ENCODE measurements around the gene SLC38A5. TPM values are rescaled to one million over a fixed set of nuclear protein-coding genes. Genes with fewer than 3 reads are reported as not detected.

SLC38A5 gene
- total and polyA plus RNA-seq, 2 of the 13 experiments (the other 11 are each of a cell fraction or from before 2014, with no cell fraction given), result 46.1 to 73.4 TPM

GRCh38 chrX:48511560-48511959 is 41.5 kb upstream of the SLC38A5 start:
- no peaks in the 10 kb centered on the region for H3K4me1 ChIP-seq (ENCODE audit: insufficient read depth, low read length)
- H3K79me2 ChIP-seq (ENCODE audit: insufficient read depth, low read length), result no peaks in the 10 kb centered on the region
- H3K4me3 ChIP-seq (replicated peaks in 1 of 3; ENCODE audit: insufficient read depth in 1 of 3, low read depth in 2 of 3, low read length in 3 of 3), result no peak overlapping the region
- intact Hi-C loops (cut with micrococcal nuclease; ENCODE audit: unreplicated experiment) (no loop called here), in situ Hi-C loops (cut with HindIII; ENCODE audit: extremely low pct_ligation_motif_present, low pct_unique_long_range_greater_than_20kb) (no loop called here)
- ChIA-PET CTCF (ENCODE audit: low intra/inter-chr PET ratio, low total read pairs) (interaction anchor here (1.8 kb wide), 1 partner anchor 429 kb away, joined by 6 read pairs; no protein-coding TSS in a partner anchor), POLR2A (no interaction called here)
- no peaks in the 10 kb centered on the region for H3K36me3 ChIP-seq (replicated peaks in 1 of 2; ENCODE audit: control insufficient read depth in 1 of 2, insufficient read depth in 2 of 2, low read length in 2 of 2)
- H3K9me3 ChIP-seq (ENCODE audit: low read length), result no peaks in the 10 kb centered on the region
- ATAC-seq (peak; percentile 61), FAIRE-seq (peak; percentile 85), DNase-seq (ENCODE audit: low spot score) (no peak)
- H2AFZ ChIP-seq (ENCODE audit: low read length), result no peak overlapping the region
- H3K27ac ChIP-seq (ENCODE audit: extremely low read length, insufficient read depth, low read length), result no peak overlapping the region
- 50% methylated on average over 1 of the region's 4 CpGs for WGBS (ENCODE audit: low lambda C conversion rate)
- no peak overlapping the region for H3K4me2 ChIP-seq (ENCODE audit: low read depth, low read length)
- peak; percentile 61 for TF ChIP-seq SMC3 (IDR thresholded peaks at IDR 0.05; ENCODE audit: low read length)
- peak; percentile 53 for TF ChIP-seq CTCF (CRISPR knock-in tag; IDR thresholded peaks at IDR 0.05)
- no peak for TF ChIP-seq POLR2AphosphoS5 (IDR thresholded peaks at IDR 0.05; ENCODE audit: low read depth, low read length)
- peak; percentile 54 for TF ChIP-seq STAG1 (CRISPR knock-in tag; IDR thresholded peaks at IDR 0.05)
- H3K27me3 ChIP-seq (ENCODE audit: control insufficient read depth in 1 of 2, insufficient read depth in 2 of 2, low read length in 2 of 2), result no peaks in the 10 kb centered on the region
- H4K20me1 ChIP-seq (ENCODE audit: insufficient read depth, low read length), result no peaks in the 10 kb centered on the region
- no TSS peak for BruUV-seq (replicated peaks)
- no peak overlapping the region for H3K9ac ChIP-seq (ENCODE audit: insufficient read depth, low read depth, low read length)

GRCh38 chrX:48509619-48510018 is 39.6 kb upstream of the SLC38A5 start:
- H3K4me2 ChIP-seq (ENCODE audit: low read depth, low read length), result peak overlapping the region; percentile 70
- no peaks in the 10 kb centered on the region for H4K20me1 ChIP-seq (ENCODE audit: insufficient read depth, low read length)
- no peak for FAIRE-seq
- H3K9ac ChIP-seq (ENCODE audit: insufficient read depth, low read depth, low read length), result 0 out of 2 replicates have a peak overlapping the region, but pooled peaks have one; percentile 56
- intact Hi-C loops (cut with micrococcal nuclease; ENCODE audit: unreplicated experiment) (loop anchor here (5.0 kb wide), 1 partner anchor 37 kb away; the partner anchor contains the start of gene SLC38A5), in situ Hi-C loops (cut with HindIII; ENCODE audit: extremely low pct_ligation_motif_present, low pct_unique_long_range_greater_than_20kb) (no loop called here)
- H3K79me2 ChIP-seq (ENCODE audit: insufficient read depth, low read length), result no peaks in the 10 kb centered on the region
- 86% methylated on average over 8 of the region's 11 CpGs for WGBS (ENCODE audit: low lambda C conversion rate)
- DNase-seq (ENCODE audit: low spot score), result no peak
- no TSS peak for BruUV-seq (replicated peaks)
- H2AFZ ChIP-seq (ENCODE audit: low read length), result no peak overlapping the region
- peak overlapping the region in 2 of 3 experiments; percentile 73 to 77; a peak in 4 of 6 replicates for H3K4me3 ChIP-seq (replicated peaks in 1 of 3; ENCODE audit: insufficient read depth in 1 of 3, low read depth in 2 of 3, low read length in 3 of 3)
- H3K36me3 ChIP-seq (replicated peaks in 1 of 2; ENCODE audit: control insufficient read depth in 1 of 2, insufficient read depth in 2 of 2, low read length in 2 of 2), result no peaks in the 10 kb centered on the region
- POLR2A ChIA-PET, result no interaction called here
- CTCF ChIA-PET (ENCODE audit: low intra/inter-chr PET ratio, low total read pairs), result no interaction called here
- H3K4me1 ChIP-seq (ENCODE audit: insufficient read depth, low read length), result peaks cover 10% of the 10 kb centered on the region
- ATAC-seq, result no peak
- no peaks in the 10 kb centered on the region for H3K27me3 ChIP-seq (ENCODE audit: control insufficient read depth in 1 of 2, insufficient read depth in 2 of 2, low read length in 2 of 2)
- no peaks in the 10 kb centered on the region for H3K9me3 ChIP-seq (ENCODE audit: low read length)
- H3K27ac ChIP-seq (ENCODE audit: extremely low read length, insufficient read depth, low read length), result no peak overlapping the region
- no peak for TF ChIP-seq YY1 (IDR thresholded peaks at IDR 0.05; ENCODE audit: insufficient read depth, insufficient replicate concordance, low read depth, low read length)
- TF ChIP-seq SP140L (CRISPR knock-in tag; IDR thresholded peaks at IDR 0.05; ENCODE audit: borderline replicate concordance), result no peak
- no peak for TF ChIP-seq ZNF225 (CRISPR knock-in tag; IDR thresholded peaks at IDR 0.05)
- no peak for TF ChIP-seq HMG20A (CRISPR knock-in tag; IDR thresholded peaks at IDR 0.05; ENCODE audit: borderline replicate concordance)
- no peak for TF ChIP-seq GTF2F1 (IDR thresholded peaks at IDR 0.05; ENCODE audit: low read length)
- no peak for TF ChIP-seq PCBP2 (optimal IDR thresholded peaks at IDR 0.05; ENCODE audit: low read depth, low read length, poor library complexity, severe bottlenecking)
- TF ChIP-seq BHLHE40 (IDR thresholded peaks at IDR 0.05; ENCODE audit: low read length), result no peak
- no peak for TF ChIP-seq KLF9 (CRISPR knock-in tag; IDR thresholded peaks at IDR 0.05; ENCODE audit: low read depth)
- no peak for TF ChIP-seq GABPA (IDR thresholded peaks at IDR 0.05; ENCODE audit: low read depth, low read length)
- no peak for TF ChIP-seq GABPA (CRISPR knock-in tag; IDR thresholded peaks at IDR 0.05; ENCODE audit: low read depth)
- TF ChIP-seq ZKSCAN1 (IDR thresholded peaks at IDR 0.05; ENCODE audit: low read length), result no peak
- TF ChIP-seq RBM39 (IDR thresholded peaks at IDR 0.05; ENCODE audit: low read depth, low read length, poor library complexity, severe bottlenecking), result no peak
- no peak for TF ChIP-seq PHB2 (IDR thresholded peaks at IDR 0.05; ENCODE audit: partially characterized antibody)

Data from HepG2 (cell line).